Measurements from ENCODE around the gene ARMC9. TPM values are rescaled to one million over a fixed set of nuclear protein-coding genes. Genes with fewer than 3 reads are reported as not detected.
A peak's percentile ranks its signal among the peaks of the same experiment; 100 is the strongest.

ARMC9 gene
- 0.15 TPM for total RNA-seq
- under 1 TPM in 2 of 4 donors, not detected in 2; 0.11 to 0.92 TPM for polyA plus RNA-seq

GRCh38 chr2:231198291-231199173 is at the start of gene ARMC9:
ARMC9 (plus strand) TSS chr2:231198631; CDS start chr2:231206239, 7,608 bp downstream.
- H3K27me3 Mint-ChIP-seq: peaks cover 62% of the 10 kb centered on the region
- Histone ChIP-seq H3K27me3 (ENCODE audit: control insufficient read depth, insufficient read depth, low read length) (peaks cover 5% of the 10 kb centered on the region), H3K9me3 (ENCODE audit: control insufficient read depth in 2 of 2, low read length in 2 of 2) (no peaks in the 10 kb centered on the region), H3K4me1 (ENCODE audit: control insufficient read depth, insufficient read depth, low read length, poor library complexity, severe bottlenecking) (peaks cover 13% of the 10 kb centered on the region), H3K27ac (ENCODE audit: insufficient read depth, low read length, poor library complexity, severe bottlenecking) (no peak within 1 kb of the TSS), H3K36me3 (ENCODE audit: control insufficient read depth, insufficient read depth, low read length) (no peaks in the 10 kb centered on the region), H3K4me3 (ENCODE audit: low read depth, low read length) (peak within 1 kb of the TSS; percentile 92)
- H3K9me3 Mint-ChIP-seq: peaks cover 0 to 3% (median 0%) of the 10 kb centered on the region in 7 donors
- DNase-seq: peak; percentile 61 to 73 (median 65)
- H3K36me3 Mint-ChIP-seq: no peaks in the 10 kb centered on the region
- H3K27ac Mint-ChIP-seq: peak within 1 kb of the TSS in 2 of 3 donors; percentile 31 to 83
- peak; percentile 85 to 94 for ATAC-seq (ENCODE audit: low read depth in 2 of 2)
- peak within 1 kb of the TSS; percentile 91 to 97 (median 92) for H3K4me3 Mint-ChIP-seq
- peaks cover 0 to 15% (median 3%) of the 10 kb centered on the region in 4 donors for H3K4me1 Mint-ChIP-seq

- no peak for ATAC-seq (ENCODE audit: low read depth in 2 of 2)
- no peak overlapping the region for H3K4me3 Mint-ChIP-seq
- peaks cover 0 to 10% (median 4%) of the 10 kb centered on the region in 4 donors for H3K4me1 Mint-ChIP-seq
- Histone ChIP-seq H3K4me1 (ENCODE audit: control insufficient read depth, insufficient read depth, low read length, poor library complexity, severe bottlenecking) (no peaks in the 10 kb centered on the region), H3K9me3 (ENCODE audit: control insufficient read depth in 2 of 2, low read length in 2 of 2) (no peaks in the 10 kb centered on the region), H3K36me3 (ENCODE audit: control insufficient read depth, insufficient read depth, low read length) (peaks cover 35% of the 10 kb centered on the region), H3K27me3 (ENCODE audit: control insufficient read depth, insufficient read depth, low read length) (no peaks in the 10 kb centered on the region), H3K4me3 (ENCODE audit: low read depth, low read length) (no peak overlapping the region), H3K27ac (ENCODE audit: insufficient read depth, low read length, poor library complexity, severe bottlenecking) (no peak overlapping the region)
- no peak overlapping the region for H3K27ac Mint-ChIP-seq
- DNase-seq: no peak
- H3K9me3 Mint-ChIP-seq: no peaks in the 10 kb centered on the region
- peaks cover 29% of the 10 kb centered on the region for H3K36me3 Mint-ChIP-seq
- no peaks in the 10 kb centered on the region for H3K27me3 Mint-ChIP-seq
Measured at GRCh38 chr2:231152800-231153557, 45.5 kb upstream of the ARMC9 start.

GRCh38 chr2:231159306-231159705 is 39.1 kb upstream of the ARMC9 start:
- H3K36me3 ChIP-seq (ENCODE audit: control insufficient read depth, insufficient read depth, low read length): peaks cover 16% of the 10 kb centered on the region
- ATAC-seq (ENCODE audit: low read depth in 2 of 2) (no peak), DNase-seq (no peak)
- H3K4me1 ChIP-seq (ENCODE audit: control insufficient read depth, insufficient read depth, low read length, poor library complexity, severe bottlenecking): peaks cover 5% of the 10 kb centered on the region
- H3K4me3 ChIP-seq (ENCODE audit: low read depth, low read length): no peak overlapping the region
- H3K27ac ChIP-seq (ENCODE audit: insufficient read depth, low read length, poor library complexity, severe bottlenecking): no peak overlapping the region
- Mint-ChIP-seq H3K27me3 (no peaks in the 10 kb centered on the region), H3K36me3 (peaks cover 26% of the 10 kb centered on the region), H3K9me3 (no peaks in the 10 kb centered on the region), H3K27ac (peak overlapping the region in 1 of 3 donors; percentile 80), H3K4me1 (peaks cover 8 to 18% (median 15%) of the 10 kb centered on the region in 4 donors), H3K4me3 (no peak overlapping the region)
- no peaks in the 10 kb centered on the region for H3K27me3 ChIP-seq (ENCODE audit: control insufficient read depth, insufficient read depth, low read length)
- no peaks in the 10 kb centered on the region for H3K9me3 ChIP-seq (ENCODE audit: control insufficient read depth in 2 of 2, low read length in 2 of 2)

GRCh38 chr2:231160701-231161100 is 37.7 kb upstream of the ARMC9 start:
- Mint-ChIP-seq H3K4me3 (no peak overlapping the region), H3K4me1 (peaks cover 8 to 20% (median 15%) of the 10 kb centered on the region in 4 donors), H3K9me3 (no peaks in the 10 kb centered on the region), H3K27me3 (no peaks in the 10 kb centered on the region), H3K36me3 (peaks cover 22% of the 10 kb centered on the region), H3K27ac (peak overlapping the region in 1 of 3 donors; percentile 66)
- Histone ChIP-seq H3K9me3 (ENCODE audit: control insufficient read depth in 2 of 2, low read length in 2 of 2) (no peaks in the 10 kb centered on the region), H3K4me3 (ENCODE audit: low read depth, low read length) (no peak overlapping the region), H3K4me1 (ENCODE audit: control insufficient read depth, insufficient read depth, low read length, poor library complexity, severe bottlenecking) (peaks cover 5% of the 10 kb centered on the region), H3K27me3 (ENCODE audit: control insufficient read depth, insufficient read depth, low read length) (no peaks in the 10 kb centered on the region), H3K36me3 (ENCODE audit: control insufficient read depth, insufficient read depth, low read length) (peaks cover 19% of the 10 kb centered on the region), H3K27ac (ENCODE audit: insufficient read depth, low read length, poor library complexity, severe bottlenecking) (no peak overlapping the region)
- DNase-seq (no peak), ATAC-seq (ENCODE audit: low read depth in 2 of 2) (no peak)

GRCh38 chr2:231161252-231161839 is 37.1 kb upstream of the ARMC9 start:
- Mint-ChIP-seq H3K9me3 (no peaks in the 10 kb centered on the region), H3K4me3 (peak overlapping the region in 1 of 4 donors; percentile 52), H3K27ac (peak overlapping the region; percentile 4 to 66 (median 37)), H3K4me1 (peaks cover 8 to 17% (median 14%) of the 10 kb centered on the region in 4 donors), H3K36me3 (peaks cover 27% of the 10 kb centered on the region), H3K27me3 (no peaks in the 10 kb centered on the region)
- DNase-seq: peak in 1 of 3 donors; percentile 66
- Histone ChIP-seq H3K4me3 (ENCODE audit: low read depth, low read length) (peak overlapping the region; percentile 45), H3K9me3 (ENCODE audit: control insufficient read depth in 2 of 2, low read length in 2 of 2) (no peaks in the 10 kb centered on the region), H3K27ac (ENCODE audit: insufficient read depth, low read length, poor library complexity, severe bottlenecking) (no peak overlapping the region), H3K4me1 (ENCODE audit: control insufficient read depth, insufficient read depth, low read length, poor library complexity, severe bottlenecking) (peaks cover 5% of the 10 kb centered on the region), H3K36me3 (ENCODE audit: control insufficient read depth, insufficient read depth, low read length) (peaks cover 25% of the 10 kb centered on the region), H3K27me3 (ENCODE audit: control insufficient read depth, insufficient read depth, low read length) (no peaks in the 10 kb centered on the region)
- ATAC-seq (ENCODE audit: low read depth in 2 of 2): peak; percentile 82 to 83

GRCh38 chr2:231161877-231162329 is 36.5 kb upstream of the ARMC9 start:
- ATAC-seq (ENCODE audit: low read depth in 2 of 2): no peak
- Histone ChIP-seq H3K27me3 (ENCODE audit: control insufficient read depth, insufficient read depth, low read length) (no peaks in the 10 kb centered on the region), H3K4me3 (ENCODE audit: low read depth, low read length) (no peak overlapping the region), H3K4me1 (ENCODE audit: control insufficient read depth, insufficient read depth, low read length, poor library complexity, severe bottlenecking) (peaks cover 5% of the 10 kb centered on the region), H3K9me3 (ENCODE audit: control insufficient read depth in 2 of 2, low read length in 2 of 2) (no peaks in the 10 kb centered on the region), H3K36me3 (ENCODE audit: control insufficient read depth, insufficient read depth, low read length) (peaks cover 31% of the 10 kb centered on the region), H3K27ac (ENCODE audit: insufficient read depth, low read length, poor library complexity, severe bottlenecking) (no peak overlapping the region)
- Mint-ChIP-seq H3K4me3 (no peak overlapping the region), H3K27ac (peak overlapping the region in 2 of 3 donors; percentile 37 to 83), H3K9me3 (no peaks in the 10 kb centered on the region), H3K4me1 (peaks cover 8 to 17% (median 14%) of the 10 kb centered on the region in 4 donors), H3K36me3 (peaks cover 31% of the 10 kb centered on the region), H3K27me3 (no peaks in the 10 kb centered on the region)
- no peak for DNase-seq

- ATAC-seq (ENCODE audit: low read depth in 2 of 2) (no peak), DNase-seq (no peak)
- no peaks in the 10 kb centered on the region for H3K9me3 Mint-ChIP-seq
- no peak overlapping the region for H3K4me3 ChIP-seq (ENCODE audit: low read depth, low read length)
- H3K27me3 Mint-ChIP-seq: no peaks in the 10 kb centered on the region
- peaks cover 8 to 21% (median 15%) of the 10 kb centered on the region in 4 donors for H3K4me1 Mint-ChIP-seq
- no peaks in the 10 kb centered on the region for H3K9me3 ChIP-seq (ENCODE audit: control insufficient read depth in 2 of 2, low read length in 2 of 2)
- no peak overlapping the region for H3K27ac Mint-ChIP-seq
- no peaks in the 10 kb centered on the region for H3K27me3 ChIP-seq (ENCODE audit: control insufficient read depth, insufficient read depth, low read length)
- H3K4me1 ChIP-seq (ENCODE audit: control insufficient read depth, insufficient read depth, low read length, poor library complexity, severe bottlenecking): peaks cover 5% of the 10 kb centered on the region
- peaks cover 41% of the 10 kb centered on the region for H3K36me3 Mint-ChIP-seq
- H3K4me3 Mint-ChIP-seq: no peak overlapping the region
- H3K27ac ChIP-seq (ENCODE audit: insufficient read depth, low read length, poor library complexity, severe bottlenecking): no peak overlapping the region
- H3K36me3 ChIP-seq (ENCODE audit: control insufficient read depth, insufficient read depth, low read length): peaks cover 42% of the 10 kb centered on the region
Measured at GRCh38 chr2:231163011-231163410, 35.4 kb upstream of the ARMC9 start.

All from CD4-positive, CD25-positive, alpha-beta regulatory T cell (primary cell).